CD4-positive, alpha-beta T cell treated with Interleukin-4 for 1 hour (primary cell): ENCODE data around the gene IFI6.
"Not testable (repeated sequence)": the region's sequence is repeated elsewhere in the genome, so short reads cannot be mapped to it uniquely, and the experiment has no call there.

ENCODE experiments used
- DNase-seq, 2 donors: peaks; one replicate each; pipeline ENCODE4 v3.0.0-alpha.2; 2020 to 2022

The IFI6 gene

DNA sequence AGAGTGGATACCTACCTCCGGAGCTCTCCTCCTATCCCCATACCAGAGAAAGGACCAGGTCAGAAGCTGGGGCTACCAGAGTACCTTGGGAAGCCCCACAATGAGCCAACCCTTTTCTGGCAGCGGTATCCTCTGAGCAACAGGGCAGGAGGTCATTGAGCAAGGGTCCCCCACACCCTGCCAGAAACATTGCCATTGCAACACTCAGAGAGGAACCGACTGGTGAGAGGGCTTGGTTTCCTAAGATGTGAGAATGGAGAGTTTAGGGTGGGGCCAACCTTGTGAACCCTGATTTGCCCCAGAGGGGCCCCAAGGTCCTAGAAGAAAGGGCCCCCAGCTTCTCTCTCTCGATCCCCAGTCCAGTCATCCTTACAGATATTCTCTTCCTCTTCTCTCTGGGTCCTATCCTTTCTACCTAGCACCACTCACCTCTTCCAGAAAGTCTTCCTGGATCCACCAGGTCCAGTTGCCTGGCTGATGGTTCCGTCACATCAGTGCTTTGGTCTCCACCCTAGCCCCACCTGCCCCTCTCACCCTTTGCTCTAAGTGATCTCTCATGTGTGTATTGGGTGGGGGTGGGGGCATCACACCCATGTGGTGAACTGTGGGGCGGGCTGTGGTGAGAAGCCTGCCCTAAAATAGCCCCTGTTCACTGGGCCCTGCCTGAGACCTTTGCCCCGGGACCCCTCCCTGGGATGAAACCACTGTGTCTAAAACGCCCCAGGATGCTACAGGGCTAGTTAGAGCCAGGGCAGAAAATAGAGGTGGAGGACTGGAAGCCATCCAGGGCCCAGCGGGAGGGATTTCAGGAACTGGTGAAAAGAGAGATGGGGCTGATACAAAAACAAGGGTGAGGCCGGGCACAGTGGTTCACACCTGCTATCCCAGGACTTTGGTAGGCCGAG, 45.7 kb downstream of the IFI6 start:
- DNase-seq = peak in 1 of 2 donors; percentile 80

- no peak for DNase-seq
These were observed 47.4 kb downstream of the IFI6 start for GRCh38 chr1:27624467-27625178.

GRCh38 chr1:27623327-27624212, 48.4 kb downstream of the IFI6 start:
- DNase-seq = no peak

DNA sequence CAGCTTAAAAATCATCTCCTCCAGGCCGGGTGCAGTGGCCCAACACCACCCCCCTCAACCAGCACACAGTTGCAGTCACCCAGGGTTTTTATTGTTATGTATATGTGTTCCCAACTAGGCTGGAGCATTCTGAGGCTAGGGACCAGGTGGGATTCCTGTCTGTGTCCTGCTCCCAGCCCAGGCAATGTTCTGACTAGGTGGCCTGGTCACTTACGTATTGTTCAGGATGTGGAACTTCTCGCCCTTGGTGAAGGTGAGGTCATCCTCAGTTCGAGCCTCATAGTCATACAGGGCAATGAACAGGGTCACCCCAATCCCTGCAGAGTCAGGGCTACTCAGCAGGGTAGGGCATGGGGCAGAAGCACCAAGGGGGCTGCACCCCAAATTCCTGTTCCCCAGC, 49.2 kb downstream of the IFI6 start:
- DNase-seq = no peak

DNA sequence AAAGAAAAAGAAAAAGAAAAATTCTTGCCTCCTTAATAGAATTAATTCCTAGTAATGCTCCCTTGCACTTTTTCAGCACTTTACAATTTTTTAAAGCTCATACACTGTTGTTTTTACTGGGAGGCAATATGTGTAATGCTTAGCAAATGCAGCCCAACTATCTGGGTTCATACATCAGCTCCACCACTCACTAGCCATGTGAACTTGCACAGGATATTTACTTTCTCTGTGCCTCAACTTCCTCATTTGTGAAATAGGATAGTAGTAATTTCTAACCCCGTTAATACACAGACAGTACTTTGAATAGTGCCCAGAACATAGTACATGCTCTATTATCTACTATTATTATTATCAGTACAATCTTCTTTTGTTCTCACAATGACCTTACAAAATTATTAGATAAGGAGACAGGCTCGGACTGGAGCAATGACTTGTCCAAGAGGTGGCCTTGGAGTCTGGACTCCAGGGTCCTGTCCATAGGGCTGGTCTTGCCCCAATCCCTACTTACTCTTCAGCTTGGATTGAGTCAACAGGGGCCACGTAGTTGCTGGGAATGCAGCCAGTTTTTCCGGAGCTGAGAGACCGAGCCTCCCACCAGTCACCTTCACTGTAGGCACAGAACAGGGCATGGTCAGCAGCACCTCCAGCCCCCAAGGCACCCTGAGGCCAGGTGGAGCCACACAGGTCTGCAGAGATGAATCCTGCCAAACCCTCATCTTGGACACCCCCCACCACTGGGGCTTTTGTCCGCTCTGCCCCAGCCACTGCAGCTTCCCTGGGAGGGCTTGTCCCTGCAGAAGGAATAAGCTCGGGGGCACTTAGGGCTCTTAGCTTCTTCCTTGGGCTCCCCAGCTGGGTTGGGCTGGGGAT, 50.7 kb downstream of the IFI6 start:
- no peak for DNase-seq

DNA sequence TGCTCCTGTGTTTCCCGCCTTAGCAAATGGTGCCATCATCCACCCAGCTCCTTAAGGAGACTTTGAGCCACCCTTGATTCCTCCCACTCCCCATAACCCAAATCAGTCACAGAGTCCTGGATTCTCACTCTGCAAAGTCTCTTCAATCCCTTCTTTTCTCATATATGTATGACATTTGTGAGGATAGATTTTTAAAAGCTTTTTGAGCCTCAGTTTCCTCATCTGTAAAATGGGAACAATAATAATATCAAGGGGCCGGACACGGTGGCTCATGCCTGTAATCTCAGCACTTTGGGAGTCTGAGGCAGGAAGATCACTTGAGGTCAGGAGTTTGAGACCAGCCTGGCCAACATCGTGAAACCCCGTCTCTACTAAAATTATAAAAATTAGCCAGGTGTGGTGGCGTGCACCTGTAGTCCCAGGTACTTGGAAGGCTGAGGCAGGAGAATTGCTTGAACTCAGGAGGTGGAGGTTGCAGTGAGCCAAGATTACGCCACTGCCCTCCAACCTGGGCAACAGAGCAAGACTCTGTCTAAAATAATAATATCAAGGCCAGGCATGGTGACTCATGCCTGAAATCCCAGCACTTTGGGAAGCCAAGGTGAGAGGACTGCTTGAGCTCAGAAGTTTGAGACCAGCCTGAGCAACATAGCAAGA, 52.1 kb downstream of the IFI6 start:
- DNase-seq = not testable (repeated sequence)

GRCh38 chr1:27618341-27619082, 53.5 kb downstream of the IFI6 start:
- DNase-seq = peak; percentile 69 to 72

GRCh38 chr1:27617420-27617819, 54.6 kb downstream of the IFI6 start:
- DNase-seq = no peak

DNA sequence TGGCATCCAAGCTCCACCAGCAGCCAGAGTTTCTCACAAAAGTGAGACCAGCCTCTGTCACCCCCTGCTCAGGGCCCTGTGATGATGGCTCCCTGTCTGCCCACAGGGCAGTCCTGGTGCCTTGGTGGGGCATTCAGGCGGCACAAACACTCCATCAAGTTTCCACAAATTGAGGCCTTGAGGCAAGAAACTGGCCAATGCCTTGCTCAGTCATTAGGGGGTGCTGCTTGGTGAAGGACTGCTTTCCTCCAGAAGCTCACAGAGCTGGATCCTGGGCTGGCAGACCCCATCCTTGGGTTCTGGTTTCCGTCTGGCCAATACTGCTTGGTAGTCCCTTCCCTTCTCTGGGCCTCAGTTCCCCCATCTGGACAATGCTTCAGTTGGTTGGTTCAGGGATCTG, 55.6 kb downstream of the IFI6 start:
- no peak for DNase-seq
